Natural killer cell treated with Interleukin-12 subunit alpha and Interleukin-12 subunit beta and Interleukin-15 and Interleukin-18, amount 100 ng/mL, for 72 hours (primary cell): ENCODE results near the gene TMEM138. TPM values are rescaled to one million over a fixed set of nuclear protein-coding genes. Genes with fewer than 3 reads are reported as not detected.
"Not testable (repeated sequence)": the region's sequence is repeated elsewhere in the genome, so short reads cannot be mapped to it uniquely, and the experiment has no call there.

ENCODE experiments used
- ATAC-seq, 2 donors: fragments of 150-1000 bp; cut with Tn5 transposase in 1 of 2; sonication (Bioruptor Pico), chemical (Tn5 transposase) in 1 of 2; 2 replicates each; pipeline ENCODE4 v1.10.0; 2021
- DNase-seq: peaks from one replicate; pipeline ENCODE4 v3.0.0; 2022; ENCODE audit warnings: low spot score
- H3K27ac Mint-ChIP-seq, 2 donors: 1 replicate in 1 of 2; 2 replicates in 1 of 2; pipeline ENCODE4 v1.8.0; 2022; ENCODE audit warnings: mixed read lengths in 2 of 2, mild to moderate bottlenecking in 1 of 2, moderate library complexity in 1 of 2
- H3K27me3 Mint-ChIP-seq, 2 donors: 1 replicate in 1 of 2; 2 replicates in 1 of 2; pipeline ENCODE4 v1.8.0; 2022; ENCODE audit warnings: mixed read lengths in 2 of 2
- H3K36me3 Mint-ChIP-seq: one replicate; pipeline ENCODE4 v1.8.0; 2022; ENCODE audit warnings: mixed read lengths
- H3K4me1 Mint-ChIP-seq, 2 donors: 1 replicate in 1 of 2; 2 replicates in 1 of 2; pipeline ENCODE4 v1.8.0; 2022; ENCODE audit warnings: low read depth in 2 of 2, mixed read lengths in 2 of 2, mild to moderate bottlenecking in 1 of 2
- H3K4me3 Mint-ChIP-seq: one replicate; pipeline ENCODE4 v1.8.0; 2022; ENCODE audit warnings: mixed read lengths
- H3K9me3 Mint-ChIP-seq: 2 replicates; pipeline ENCODE4 v1.8.0; 2022; ENCODE audit warnings: mixed read lengths
- total RNA-seq, 2 donors: library from RNA; stranded (reverse); gene quantifications; one replicate each; pipeline ENCODE4 v1.2.3, GENCODE V29; 2022

Gene TMEM138
- total RNA-seq, 2 donors from 2014 or later: 56.1 to 107 TPM

GRCh38 chr11:61364012-61364675, 2.0 kb downstream of the TMEM138 start:
- H3K27me3 Mint-ChIP-seq: no peaks in the 10 kb centered on the region
- DNase-seq (no peak), ATAC-seq (no peak)
- H3K4me1 Mint-ChIP-seq: peaks cover 24 to 28% of the 10 kb centered on the region in 2 donors
- H3K36me3 Mint-ChIP-seq: peaks cover 21% of the 10 kb centered on the region
- H3K27ac Mint-ChIP-seq: peak overlapping the region in 1 of 2 donors; percentile 94
- H3K4me3 Mint-ChIP-seq: peak overlapping the region; percentile 98
- H3K9me3 Mint-ChIP-seq: no peaks in the 10 kb centered on the region

DNA sequence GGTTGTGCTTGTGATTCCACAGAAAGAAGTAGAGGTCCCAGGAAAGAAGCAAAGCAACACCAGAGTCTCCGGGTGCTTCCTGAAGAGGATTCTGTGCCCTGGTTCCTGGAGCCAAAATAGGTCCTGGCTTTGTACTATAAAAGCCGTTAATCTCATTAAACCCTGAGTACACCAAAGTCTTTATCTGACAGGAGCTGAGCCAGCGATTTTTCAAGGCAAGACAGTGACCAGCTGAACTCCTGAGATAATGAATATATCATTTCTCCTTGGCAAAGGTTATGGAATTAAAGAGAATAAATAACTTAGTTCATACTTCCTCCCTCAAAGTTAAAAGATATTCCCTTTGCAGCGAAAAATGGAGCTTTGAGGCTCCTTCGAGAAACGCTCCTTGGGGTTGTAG, 5.2 kb downstream of the TMEM138 start:
- no peaks in the 10 kb centered on the region for H3K27me3 Mint-ChIP-seq
- DNase-seq: no peak

GRCh38 chr11:61368646-61369045, 6.5 kb downstream of the TMEM138 start:
- Mint-ChIP-seq H3K4me1 (peaks cover 4 to 11% of the 10 kb centered on the region in 2 donors), H3K4me3 (no peak overlapping the region), H3K9me3 (no peaks in the 10 kb centered on the region), H3K27ac (no peak overlapping the region), H3K27me3 (no peaks in the 10 kb centered on the region), H3K36me3 (peaks cover 23% of the 10 kb centered on the region)
- no peak for DNase-seq
- no peak for ATAC-seq

More for the DNA sequence above, 5.2 kb downstream of the TMEM138 start:
- H3K27ac Mint-ChIP-seq: no peak overlapping the region
- ATAC-seq: no peak
- H3K36me3 Mint-ChIP-seq: peaks cover 25% of the 10 kb centered on the region
- no peaks in the 10 kb centered on the region for H3K9me3 Mint-ChIP-seq
- H3K4me3 Mint-ChIP-seq: no peak overlapping the region
- H3K4me1 Mint-ChIP-seq: peaks cover 14 to 23% of the 10 kb centered on the region in 2 donors

DNA sequence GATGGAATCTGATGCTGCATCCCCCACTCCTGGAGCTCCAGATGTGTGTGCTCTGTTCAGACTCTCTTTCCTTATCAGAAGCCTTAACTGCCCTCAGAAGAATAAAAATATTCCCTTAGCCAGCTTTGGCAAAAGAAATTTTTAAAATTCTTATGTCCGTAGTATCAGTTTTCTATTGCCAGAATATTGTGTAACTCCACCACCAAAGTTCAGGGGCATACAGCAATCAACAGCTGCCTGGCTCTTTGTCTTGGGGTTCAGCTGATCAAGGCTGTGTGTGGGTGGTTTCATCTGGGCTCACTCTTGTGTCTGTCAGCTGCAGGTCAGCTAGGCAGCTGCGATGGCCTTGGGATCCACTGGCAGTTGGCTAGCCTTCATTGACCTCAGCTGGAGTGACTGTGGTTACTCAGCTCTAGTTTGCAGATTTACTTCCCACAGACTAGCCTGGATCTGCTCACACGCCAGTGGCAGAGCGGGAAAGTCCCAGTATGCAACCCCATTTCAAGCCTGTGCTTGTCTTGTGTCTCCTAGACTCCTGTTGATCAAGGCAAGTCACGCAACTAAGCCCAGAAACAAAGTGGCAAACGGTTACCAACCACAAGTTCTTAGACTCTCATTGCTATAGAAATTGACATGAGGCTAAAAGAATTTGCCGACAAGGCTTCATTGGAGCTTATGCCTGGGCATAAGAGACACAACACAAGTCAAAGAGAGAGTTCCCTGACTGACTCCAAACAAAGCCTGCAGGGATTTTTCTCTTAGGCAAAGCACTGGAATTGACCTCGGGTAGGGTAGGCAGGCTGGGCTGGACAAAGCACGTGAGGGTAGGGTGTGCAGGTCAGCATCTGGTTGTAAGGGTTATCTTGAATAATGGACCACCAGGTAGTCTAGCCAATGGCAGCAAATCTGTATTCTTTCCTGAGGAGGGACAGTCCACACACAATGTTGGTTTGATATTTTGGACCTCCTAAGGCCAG, 7.5 kb downstream of the TMEM138 start:
- no peaks in the 10 kb centered on the region for H3K9me3 Mint-ChIP-seq
- H3K4me1 Mint-ChIP-seq: peaks cover 0 to 6% of the 10 kb centered on the region in 2 donors
- no peak overlapping the region for H3K27ac Mint-ChIP-seq
- no peaks in the 10 kb centered on the region for H3K27me3 Mint-ChIP-seq
- H3K36me3 Mint-ChIP-seq: peaks cover 19% of the 10 kb centered on the region
- no peak overlapping the region for H3K4me3 Mint-ChIP-seq
- DNase-seq (no peak), ATAC-seq (no peak)

- H3K36me3 Mint-ChIP-seq: peaks cover 19% of the 10 kb centered on the region
- H3K4me3 Mint-ChIP-seq: no peak overlapping the region
- DNase-seq (no peak), ATAC-seq (no peak)
- no peaks in the 10 kb centered on the region for H3K27me3 Mint-ChIP-seq
- no peaks in the 10 kb centered on the region for H3K9me3 Mint-ChIP-seq
- H3K4me1 Mint-ChIP-seq: peaks cover 0 to 6% of the 10 kb centered on the region in 2 donors
- no peak overlapping the region for H3K27ac Mint-ChIP-seq
Observed at GRCh38 chr11:61370349-61371005, 8.3 kb downstream of the TMEM138 start.

GRCh38 chr11:61372659-61373420, 10.7 kb downstream of the TMEM138 start:
- H3K36me3 Mint-ChIP-seq: peaks cover 21% of the 10 kb centered on the region
- no peaks in the 10 kb centered on the region for H3K9me3 Mint-ChIP-seq
- H3K4me1 Mint-ChIP-seq: peaks cover 0 to 6% of the 10 kb centered on the region in 2 donors
- DNase-seq (no peak), ATAC-seq (no peak)
- H3K27ac Mint-ChIP-seq: no peak overlapping the region
- H3K27me3 Mint-ChIP-seq: no peaks in the 10 kb centered on the region
- no peak overlapping the region for H3K4me3 Mint-ChIP-seq

DNA sequence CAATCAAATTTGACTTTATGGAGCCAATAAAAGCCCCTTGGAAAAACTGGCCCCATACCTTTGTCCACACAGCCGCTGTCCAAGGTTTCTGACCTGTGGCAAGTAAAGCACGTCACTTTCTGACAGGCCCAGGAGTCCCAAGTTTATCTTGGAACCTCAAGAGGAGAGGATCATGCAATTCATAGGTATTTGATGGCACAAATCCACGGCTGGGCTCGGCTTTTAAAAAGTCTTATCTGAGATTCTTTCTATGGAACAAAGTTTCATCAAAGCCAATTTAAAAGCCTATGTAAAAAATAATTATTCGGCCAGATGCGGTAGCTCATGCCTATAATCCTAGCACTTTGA, 13.6 kb downstream of the TMEM138 start:
- Mint-ChIP-seq H3K4me3 (no peak overlapping the region), H3K27ac (no peak overlapping the region), H3K4me1 (no peaks in the 10 kb centered on the region), H3K9me3 (no peaks in the 10 kb centered on the region), H3K36me3 (peaks cover 6% of the 10 kb centered on the region), H3K27me3 (no peaks in the 10 kb centered on the region)
- no peak for DNase-seq
- no peak for ATAC-seq

- H3K9me3 Mint-ChIP-seq: no peaks in the 10 kb centered on the region
- ATAC-seq (no peak), DNase-seq (no peak)
- no peak overlapping the region for H3K4me3 Mint-ChIP-seq
- H3K4me1 Mint-ChIP-seq: no peaks in the 10 kb centered on the region
- peaks cover 6% of the 10 kb centered on the region for H3K36me3 Mint-ChIP-seq
- H3K27ac Mint-ChIP-seq: no peak overlapping the region
- H3K27me3 Mint-ChIP-seq: no peaks in the 10 kb centered on the region
Observed at GRCh38 chr11:61377461-61378160, 15.4 kb downstream of the TMEM138 start.

- Mint-ChIP-seq H3K27me3 (no peaks in the 10 kb centered on the region), H3K9me3 (no peaks in the 10 kb centered on the region), H3K36me3 (peaks cover 6% of the 10 kb centered on the region), H3K4me3 (no peak overlapping the region), H3K4me1 (no peaks in the 10 kb centered on the region), H3K27ac (no peak overlapping the region)
- ATAC-seq (no peak), DNase-seq (no peak)
Observed at GRCh38 chr11:61378713-61379313, 16.6 kb downstream of the TMEM138 start.

- DNase-seq: no peak
- Mint-ChIP-seq H3K27ac (no peak overlapping the region), H3K36me3 (peaks cover 6% of the 10 kb centered on the region), H3K4me3 (no peak overlapping the region), H3K4me1 (peaks cover 3 to 7% of the 10 kb centered on the region in 2 donors), H3K27me3 (no peaks in the 10 kb centered on the region), H3K9me3 (no peaks in the 10 kb centered on the region)
- no peak for ATAC-seq
Observed at GRCh38 chr11:61380884-61381283, 18.7 kb downstream of the TMEM138 start.

DNA sequence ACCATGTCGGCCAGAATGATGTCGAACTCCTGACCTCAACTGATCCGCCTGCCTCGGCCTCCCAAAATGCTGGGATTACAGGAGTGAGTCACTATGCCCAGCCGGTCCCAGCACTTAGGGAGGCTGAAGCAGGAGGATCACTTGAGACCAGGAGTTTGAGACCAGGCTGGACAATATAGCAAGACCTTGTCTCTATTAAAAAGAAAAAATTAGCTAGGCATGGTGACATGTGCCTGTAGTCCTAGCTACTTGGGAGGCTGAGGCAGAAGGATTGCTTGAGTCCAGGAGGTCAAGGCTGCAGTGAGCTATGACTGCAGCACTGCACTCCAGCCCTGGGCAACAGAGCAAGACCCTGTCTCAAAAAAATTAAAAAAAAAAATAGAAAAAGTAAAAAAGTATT, 21.7 kb downstream of the TMEM138 start:
- not testable (repeated sequence) for H3K4me3 Mint-ChIP-seq, DNase-seq, ATAC-seq, H3K4me1 Mint-ChIP-seq, H3K36me3 Mint-ChIP-seq, H3K27me3 Mint-ChIP-seq, H3K9me3 Mint-ChIP-seq, H3K27ac Mint-ChIP-seq

DNA sequence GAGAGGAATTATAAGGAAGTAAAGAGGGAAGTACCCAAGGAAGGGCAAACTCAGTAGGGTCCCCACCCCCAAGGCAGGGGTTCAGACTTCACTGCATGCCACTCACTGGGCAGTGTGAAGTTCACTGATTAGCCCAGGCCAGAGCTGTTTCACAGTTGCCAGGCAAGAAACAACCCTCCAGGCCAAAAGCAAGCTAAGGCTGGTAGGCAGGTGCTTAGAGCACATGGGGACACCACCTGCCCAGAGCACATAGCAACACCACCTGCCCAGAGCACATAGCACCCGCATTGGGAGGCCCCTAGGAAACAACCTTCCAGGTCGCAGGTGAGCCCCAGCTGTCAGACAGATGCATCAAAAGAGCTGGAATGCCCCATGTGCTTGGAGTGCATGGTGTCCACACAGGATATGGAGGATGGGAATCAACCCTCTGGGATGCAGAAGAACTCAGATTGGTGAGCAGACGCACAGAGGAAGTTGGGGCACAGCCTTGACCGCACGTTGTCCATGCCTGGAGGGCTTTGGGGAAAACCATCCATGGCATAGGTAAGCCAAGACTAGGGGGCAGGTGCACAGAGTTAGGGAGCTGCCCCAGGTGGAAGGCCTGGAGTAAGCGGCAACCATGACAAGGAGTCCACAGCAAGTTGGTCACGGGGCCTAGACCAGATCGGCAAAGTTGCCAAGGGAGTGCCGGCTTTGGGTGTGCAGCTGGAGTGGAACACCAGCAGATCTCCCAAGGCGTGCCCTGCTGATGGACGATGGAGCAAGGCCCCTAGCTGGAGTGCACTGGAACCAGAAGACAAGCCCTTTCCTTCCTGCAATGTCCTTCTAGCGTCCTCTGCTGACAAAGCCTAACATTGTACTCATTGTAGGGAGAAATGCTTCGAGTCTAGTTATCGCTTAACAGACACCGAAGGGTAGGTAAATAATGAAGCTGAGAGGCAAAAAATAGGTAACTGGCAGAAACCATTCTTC, 22.4 kb downstream of the TMEM138 start:
- no peak for DNase-seq
- no peaks in the 10 kb centered on the region for H3K36me3 Mint-ChIP-seq
- no peak overlapping the region for H3K4me3 Mint-ChIP-seq
- peaks cover 3 to 7% of the 10 kb centered on the region in 2 donors for H3K4me1 Mint-ChIP-seq
- H3K27ac Mint-ChIP-seq: no peak overlapping the region
- no peak for ATAC-seq
- no peaks in the 10 kb centered on the region for H3K27me3 Mint-ChIP-seq
- no peaks in the 10 kb centered on the region for H3K9me3 Mint-ChIP-seq
